DOHH2 (cell line): ENCODE measurements around the gene NME8.

Experiments used
- CTCF ChIP-seq: fragments of 200-600 bp; sonication (generic); IDR thresholded peaks from one replicate; pipeline ENCODE4 v1.5.1; 2014; ENCODE audit warnings: antibody characterized with exemption, mild to moderate bottlenecking, low read depth, low read length; ENCODE audit not compliant: poor library complexity, severe bottlenecking
- EZH2phosphoT487 ChIP-seq: fragments of 200-600 bp; sonication (generic); IDR thresholded peaks from 2 replicates; pipeline ENCODE4 v1.6.1; 2017; ENCODE audit warnings: borderline replicate concordance, mild to moderate bottlenecking, antibody characterized with exemption, low read length, moderate library complexity, mixed read lengths

DNA sequence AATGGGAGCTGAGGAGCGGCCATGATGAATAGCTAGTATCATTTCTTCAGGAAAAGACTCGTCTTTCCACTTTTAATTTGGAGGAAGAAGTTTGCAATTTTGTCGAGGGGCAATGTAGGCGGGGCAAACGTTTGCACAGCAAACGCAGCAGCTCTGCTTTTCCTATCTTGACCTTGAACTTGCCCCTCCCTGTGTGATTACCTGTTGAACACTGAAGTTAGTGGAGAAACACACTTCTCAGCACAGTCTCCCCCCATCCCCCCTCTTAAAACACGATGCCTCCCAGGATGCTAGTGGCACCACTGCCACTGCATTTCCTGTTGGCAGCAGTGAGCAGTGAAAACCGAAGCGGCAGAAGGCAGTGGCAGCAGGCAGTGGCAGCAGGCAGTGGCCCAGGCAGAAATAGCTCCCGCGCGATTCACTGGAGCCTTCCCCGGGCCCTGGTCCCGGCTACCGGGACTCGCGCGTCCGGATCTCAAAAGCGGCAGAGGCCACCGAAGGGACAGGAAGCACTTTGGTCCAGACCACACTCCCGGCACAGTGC, 72.0 kb downstream of the NME8 start, which contains the start of gene EPDR1:
- TF ChIP-seq CTCF = no peak
- no peak for TF ChIP-seq EZH2phosphoT487
